Measurements from ENCODE around the gene DDAH2. TPM values are rescaled to one million over a fixed set of nuclear protein-coding genes. Genes with fewer than 3 reads are reported as not detected.

The DDAH2 gene
- total RNA-seq, 1 donor, result 96.6 TPM

DNA sequence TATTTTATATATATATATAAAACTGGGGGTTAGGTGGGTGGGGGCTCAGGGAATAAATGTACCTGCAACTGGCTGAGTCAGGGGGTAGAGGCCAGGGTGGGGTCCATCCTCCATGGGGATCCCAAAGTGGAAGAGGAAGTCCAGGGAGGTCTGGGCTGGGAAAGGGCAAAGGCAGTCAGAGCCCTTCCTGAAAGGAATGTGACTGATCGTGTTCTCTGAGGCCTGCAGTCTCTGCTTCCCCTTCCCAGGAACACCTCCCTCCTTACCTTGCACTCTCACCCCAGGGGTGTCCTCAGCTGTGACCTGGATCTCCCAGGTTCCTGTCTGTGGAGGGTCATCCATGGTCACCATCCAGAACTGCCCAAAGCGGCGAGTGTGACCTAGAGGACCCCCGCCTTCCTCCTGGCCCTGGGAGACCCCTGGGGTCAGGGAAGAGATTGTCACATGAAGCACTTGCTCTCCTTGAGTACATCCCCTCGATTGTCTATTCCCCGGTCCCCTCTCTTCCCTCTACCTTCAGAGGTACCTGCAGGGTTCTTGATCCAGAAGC lies 38.1 kb upstream of the DDAH2 start:
- no peak overlapping the region for H3K27ac ChIP-seq (ENCODE audit: low read depth, low read length)
- no peak overlapping the region for H2AFZ ChIP-seq (ENCODE audit: low read length)
- no peaks in the 10 kb centered on the region for H3K9me3 ChIP-seq (ENCODE audit: low read depth, low read length)
- no peaks in the 10 kb centered on the region for H3K27me3 ChIP-seq (ENCODE audit: insufficient read depth, low read length)
- H3K4me2 ChIP-seq (ENCODE audit: insufficient read depth, low read length), result no peak overlapping the region
- H4K20me1 ChIP-seq (ENCODE audit: insufficient read depth, low read length), result no peaks in the 10 kb centered on the region
- TF ChIP-seq, protein P1, sequence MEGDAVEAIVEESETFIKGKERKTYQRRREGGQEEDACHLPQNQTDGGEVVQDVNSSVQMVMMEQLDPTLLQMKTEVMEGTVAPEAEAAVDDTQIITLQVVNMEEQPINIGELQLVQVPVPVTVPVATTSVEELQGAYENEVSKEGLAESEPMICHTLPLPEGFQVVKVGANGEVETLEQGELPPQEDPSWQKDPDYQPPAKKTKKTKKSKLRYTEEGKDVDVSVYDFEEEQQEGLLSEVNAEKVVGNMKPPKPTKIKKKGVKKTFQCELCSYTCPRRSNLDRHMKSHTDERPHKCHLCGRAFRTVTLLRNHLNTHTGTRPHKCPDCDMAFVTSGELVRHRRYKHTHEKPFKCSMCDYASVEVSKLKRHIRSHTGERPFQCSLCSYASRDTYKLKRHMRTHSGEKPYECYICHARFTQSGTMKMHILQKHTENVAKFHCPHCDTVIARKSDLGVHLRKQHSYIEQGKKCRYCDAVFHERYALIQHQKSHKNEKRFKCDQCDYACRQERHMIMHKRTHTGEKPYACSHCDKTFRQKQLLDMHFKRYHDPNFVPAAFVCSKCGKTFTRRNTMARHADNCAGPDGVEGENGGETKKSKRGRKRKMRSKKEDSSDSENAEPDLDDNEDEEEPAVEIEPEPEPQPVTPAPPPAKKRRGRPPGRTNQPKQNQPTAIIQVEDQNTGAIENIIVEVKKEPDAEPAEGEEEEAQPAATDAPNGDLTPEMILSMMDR (IDR thresholded peaks at IDR 0.05; ENCODE audit: extremely low read depth, low read depth, low read length), result no peak
- no peaks in the 10 kb centered on the region for H3K79me2 ChIP-seq (ENCODE audit: insufficient read depth, low read length)
- H3K4me1 ChIP-seq (ENCODE audit: insufficient read depth, low read length), result peaks cover 4% of the 10 kb centered on the region
- H3K36me3 ChIP-seq (ENCODE audit: insufficient read depth, low read length), result peaks cover 3% of the 10 kb centered on the region
- peak; percentile 61 for DNase-seq (ENCODE audit: insufficient read length, low spot score, missing footprints)
- H3K4me3 ChIP-seq (ENCODE audit: insufficient read depth, low read length), result no peak overlapping the region

DNA sequence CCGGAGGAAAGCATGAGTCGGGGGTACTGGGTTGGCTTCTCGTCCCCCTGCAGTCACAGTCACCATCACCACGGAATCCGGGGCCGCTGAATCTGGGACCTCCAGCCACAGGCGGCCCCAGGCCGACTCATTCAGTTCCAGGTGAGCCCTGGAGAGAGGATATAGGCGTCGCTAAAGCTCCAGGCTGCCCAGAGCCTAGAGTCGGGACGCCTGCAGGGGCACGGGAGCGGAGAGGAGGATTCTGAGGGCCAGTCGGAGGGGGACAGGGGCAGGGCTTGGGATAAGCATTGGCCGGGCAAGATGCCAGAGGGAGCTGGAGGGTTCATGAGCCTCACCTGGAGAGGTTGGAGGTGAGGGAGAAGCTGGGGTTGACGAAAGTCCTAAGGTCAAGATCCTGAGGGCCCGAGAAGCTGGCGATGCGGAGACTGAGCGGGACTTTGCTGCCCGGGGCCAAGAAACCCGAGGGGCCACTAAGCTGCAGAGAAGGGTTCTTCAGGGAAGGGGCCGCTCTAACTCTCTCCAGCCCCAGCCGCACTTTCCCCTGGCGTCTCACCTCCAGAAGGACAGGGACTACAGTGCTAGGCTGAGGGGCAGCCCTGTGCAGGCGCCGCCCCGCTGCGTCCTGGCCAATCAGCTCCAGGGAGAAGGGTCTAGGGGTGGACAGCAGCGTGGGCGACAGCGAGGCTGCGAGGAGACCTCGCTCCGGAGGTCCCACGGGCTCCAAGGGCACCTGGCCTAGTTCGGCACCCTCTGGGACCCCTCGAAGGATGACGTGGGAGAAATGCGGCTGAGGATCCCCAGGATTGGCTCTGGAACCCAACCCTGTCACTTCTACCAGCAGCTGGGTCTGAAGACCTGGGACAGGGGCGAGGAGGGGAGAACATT lies 37.1 kb upstream of the DDAH2 start:
- TF ChIP-seq, protein P1 (IDR thresholded peaks at IDR 0.05; ENCODE audit: extremely low read depth, low read depth, low read length), result no peak
- Histone ChIP-seq H3K9me3 (ENCODE audit: low read depth, low read length) (no peaks in the 10 kb centered on the region), H2AFZ (ENCODE audit: low read length) (peak overlapping the region; percentile 84), H3K27ac (ENCODE audit: low read depth, low read length) (no peak overlapping the region), H3K36me3 (ENCODE audit: insufficient read depth, low read length) (peaks cover 9% of the 10 kb centered on the region), H3K27me3 (ENCODE audit: insufficient read depth, low read length) (no peaks in the 10 kb centered on the region), H4K20me1 (ENCODE audit: insufficient read depth, low read length) (no peaks in the 10 kb centered on the region), H3K4me3 (ENCODE audit: insufficient read depth, low read length) (peak overlapping the region; percentile 65), H3K4me1 (ENCODE audit: insufficient read depth, low read length) (peaks cover 4% of the 10 kb centered on the region), H3K79me2 (ENCODE audit: insufficient read depth, low read length) (no peaks in the 10 kb centered on the region), H3K4me2 (ENCODE audit: insufficient read depth, low read length) (peak overlapping the region; percentile 83)
- DNase-seq (ENCODE audit: insufficient read length, low spot score, missing footprints), result peak; percentile 74

DNA sequence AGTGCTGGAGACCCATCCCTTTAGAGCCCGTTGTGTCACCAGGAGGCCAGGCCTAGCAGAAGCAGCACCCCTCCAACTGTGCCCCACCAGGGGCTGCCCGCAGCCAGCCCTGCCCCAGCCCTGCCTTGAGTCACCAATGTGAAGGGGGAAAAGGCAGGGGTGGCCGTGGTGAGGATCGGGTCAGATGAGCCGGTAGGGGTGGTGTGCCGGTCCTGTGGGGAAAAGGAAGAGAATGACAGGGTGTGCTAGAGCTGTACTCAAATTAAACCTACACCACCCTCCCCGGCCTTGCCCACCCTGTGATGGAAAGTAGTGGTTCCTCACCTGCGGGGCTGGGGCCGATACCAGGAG lies 36.4 kb upstream of the DDAH2 start:
- no peaks in the 10 kb centered on the region for H3K79me2 ChIP-seq (ENCODE audit: insufficient read depth, low read length)
- no peaks in the 10 kb centered on the region for H4K20me1 ChIP-seq (ENCODE audit: insufficient read depth, low read length)
- H3K4me2 ChIP-seq (ENCODE audit: insufficient read depth, low read length), result no peak overlapping the region
- no peak overlapping the region for H3K27ac ChIP-seq (ENCODE audit: low read depth, low read length)
- peaks cover 11% of the 10 kb centered on the region for H3K36me3 ChIP-seq (ENCODE audit: insufficient read depth, low read length)
- no peak for DNase-seq (ENCODE audit: insufficient read length, low spot score, missing footprints)
- H3K9me3 ChIP-seq (ENCODE audit: low read depth, low read length), result no peaks in the 10 kb centered on the region
- TF ChIP-seq, protein P1 (IDR thresholded peaks at IDR 0.05; ENCODE audit: extremely low read depth, low read depth, low read length), result no peak
- peaks cover 4% of the 10 kb centered on the region for H3K4me1 ChIP-seq (ENCODE audit: insufficient read depth, low read length)
- no peak overlapping the region for H2AFZ ChIP-seq (ENCODE audit: low read length)
- H3K27me3 ChIP-seq (ENCODE audit: insufficient read depth, low read length), result no peaks in the 10 kb centered on the region
- H3K4me3 ChIP-seq (ENCODE audit: insufficient read depth, low read length), result no peak overlapping the region

DNA sequence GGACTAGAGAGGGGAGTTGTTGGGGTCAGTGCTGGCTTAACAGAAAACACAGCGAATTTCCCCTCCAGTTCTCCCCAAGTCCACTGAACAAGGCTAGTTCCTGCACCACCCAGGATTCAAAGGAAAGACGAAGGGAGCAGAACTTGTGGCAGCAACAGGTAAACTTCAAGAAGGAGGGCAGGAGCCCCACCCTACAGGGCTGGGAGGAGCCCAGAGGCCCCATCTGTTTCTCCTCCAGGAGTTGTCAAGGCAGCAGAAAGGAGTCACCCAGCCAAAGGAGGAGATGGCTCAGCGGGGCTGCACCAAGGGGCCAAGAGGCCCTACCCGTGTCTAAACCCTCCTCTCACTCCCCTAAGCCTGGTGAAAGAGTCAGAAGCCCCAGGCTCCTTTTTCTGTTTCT lies 35.1 kb upstream of the DDAH2 start:
- no peak for DNase-seq (ENCODE audit: insufficient read length, low spot score, missing footprints)
- Histone ChIP-seq H3K4me3 (ENCODE audit: insufficient read depth, low read length) (no peak overlapping the region), H3K36me3 (ENCODE audit: insufficient read depth, low read length) (peaks cover 22% of the 10 kb centered on the region), H3K79me2 (ENCODE audit: insufficient read depth, low read length) (no peaks in the 10 kb centered on the region), H3K9me3 (ENCODE audit: low read depth, low read length) (no peaks in the 10 kb centered on the region), H3K27me3 (ENCODE audit: insufficient read depth, low read length) (no peaks in the 10 kb centered on the region), H4K20me1 (ENCODE audit: insufficient read depth, low read length) (no peaks in the 10 kb centered on the region), H3K4me1 (ENCODE audit: insufficient read depth, low read length) (peaks cover 4% of the 10 kb centered on the region), H2AFZ (ENCODE audit: low read length) (no peak overlapping the region), H3K4me2 (ENCODE audit: insufficient read depth, low read length) (no peak overlapping the region), H3K27ac (ENCODE audit: low read depth, low read length) (no peak overlapping the region)
- TF ChIP-seq, protein P1 (IDR thresholded peaks at IDR 0.05; ENCODE audit: extremely low read depth, low read depth, low read length), result no peak

All from osteoblast (primary cell).